ENCODE data around the gene PEMT.

Gene PEMT

GRCh38 chr17:17518014-17518413 lies 73.5 kb downstream of the PEMT start:
- Histone ChIP-seq H3K27ac (replicated peaks) (no peak overlapping the region), H3K27me3 (ENCODE audit: insufficient read depth, poor library complexity, severe bottlenecking) (no peaks in the 10 kb centered on the region), H3K4me3 (replicated peaks; ENCODE audit: insufficient read depth, low read length) (no peak overlapping the region)
- TF ChIP-seq GABPA (IDR thresholded peaks at IDR 0.05; ENCODE audit: low read depth) (no peak), SPI1 (IDR thresholded peaks at IDR 0.05; ENCODE audit: borderline replicate concordance, low read depth) (no peak), POLR2AphosphoS5 (IDR thresholded peaks at IDR 0.05; ENCODE audit: low read depth) (no peak), REST (IDR thresholded peaks at IDR 0.05; ENCODE audit: insufficient replicate concordance, low read depth) (no peak), CTCF (IDR thresholded peaks at IDR 0.05; ENCODE audit: insufficient read depth, low read length) (no peak)
- DNase-seq (ENCODE audit: low read depth in 1 of 2, low spot score in 1 of 2), result no peak

GRCh38 chr17:17516941-17517720 lies 74.4 kb downstream of the PEMT start:
- TF ChIP-seq REST (IDR thresholded peaks at IDR 0.05; ENCODE audit: insufficient replicate concordance, low read depth) (no peak), GABPA (IDR thresholded peaks at IDR 0.05; ENCODE audit: low read depth) (no peak), CTCF (IDR thresholded peaks at IDR 0.05; ENCODE audit: insufficient read depth, low read length) (no peak), POLR2AphosphoS5 (IDR thresholded peaks at IDR 0.05; ENCODE audit: low read depth) (no peak), SPI1 (IDR thresholded peaks at IDR 0.05; ENCODE audit: borderline replicate concordance, low read depth) (no peak)
- Histone ChIP-seq H3K27me3 (ENCODE audit: insufficient read depth, poor library complexity, severe bottlenecking) (no peaks in the 10 kb centered on the region), H3K4me3 (replicated peaks; ENCODE audit: insufficient read depth, low read length) (no peak overlapping the region), H3K27ac (replicated peaks) (no peak overlapping the region)
- DNase-seq (ENCODE audit: low read depth in 1 of 2, low spot score in 1 of 2), result no peak

- TF ChIP-seq GABPA (IDR thresholded peaks at IDR 0.05; ENCODE audit: low read depth) (no peak), SPI1 (IDR thresholded peaks at IDR 0.05; ENCODE audit: borderline replicate concordance, low read depth) (no peak), POLR2AphosphoS5 (IDR thresholded peaks at IDR 0.05; ENCODE audit: low read depth) (no peak), REST (IDR thresholded peaks at IDR 0.05; ENCODE audit: insufficient replicate concordance, low read depth) (no peak), CTCF (IDR thresholded peaks at IDR 0.05; ENCODE audit: insufficient read depth, low read length) (no peak)
- no peak overlapping the region for H3K27ac ChIP-seq (replicated peaks)
- no peak for DNase-seq (ENCODE audit: low read depth in 1 of 2, low spot score in 1 of 2)
- no peaks in the 10 kb centered on the region for H3K27me3 ChIP-seq (ENCODE audit: insufficient read depth, poor library complexity, severe bottlenecking)
- no peak overlapping the region for H3K4me3 ChIP-seq (replicated peaks; ENCODE audit: insufficient read depth, low read length)
Measured at GRCh38 chr17:17515934-17516930, 75.3 kb downstream of the PEMT start.
